ENCODE measurements around the gene TMPRSS7.

The TMPRSS7 gene

GRCh38 chr3:112109322-112109721 lies 74.8 kb downstream of the TMPRSS7 start:
- no peak for DNase-seq

GRCh38 chr3:112111785-112112402 lies 77.4 kb downstream of the TMPRSS7 start:
- DNase-seq = peak; percentile 71

GRCh38 chr3:112114576-112115160 lies 80.1 kb downstream of the TMPRSS7 start:
- no peak for DNase-seq

GRCh38 chr3:112115161-112115739 lies 80.7 kb downstream of the TMPRSS7 start:
- DNase-seq = no peak

GRCh38 chr3:112115806-112116383 lies 81.4 kb downstream of the TMPRSS7 start:
- no peak for DNase-seq

GRCh38 chr3:112116748-112117186 lies 82.2 kb downstream of the TMPRSS7 start:
- DNase-seq = no peak

GRCh38 chr3:112117415-112117814 lies 82.9 kb downstream of the TMPRSS7 start:
- DNase-seq = no peak

GRCh38 chr3:112117841-112118571 lies 83.5 kb downstream of the TMPRSS7 start:
- DNase-seq = peak; percentile 57

- no peak for DNase-seq
These were observed 85.7 kb downstream of the TMPRSS7 start for GRCh38 chr3:112119962-112120836.

- DNase-seq = no peak
These were observed 87.3 kb downstream of the TMPRSS7 start for GRCh38 chr3:112121577-112122547.

- no peak for DNase-seq
These were observed 88.3 kb downstream of the TMPRSS7 start for GRCh38 chr3:112122870-112123269.

GRCh38 chr3:112123548-112123947 lies 89.0 kb downstream of the TMPRSS7 start:
- DNase-seq = no peak

- no peak for DNase-seq
These were observed 90.5 kb downstream of the TMPRSS7 start for GRCh38 chr3:112124907-112125607.

- DNase-seq = no peak
These were observed 92.0 kb downstream of the TMPRSS7 start for GRCh38 chr3:112126511-112126911.

GRCh38 chr3:112127522-112128494 lies 93.3 kb downstream of the TMPRSS7 start:
- DNase-seq = no peak

GRCh38 chr3:112128843-112129727 lies 94.5 kb downstream of the TMPRSS7 start:
- DNase-seq = peak; percentile 81

- DNase-seq = no peak
These were observed 95.5 kb downstream of the TMPRSS7 start for GRCh38 chr3:112129925-112130637.

- DNase-seq = no peak
These were observed 96.1 kb downstream of the TMPRSS7 start for GRCh38 chr3:112130638-112130993.

Data from CD4-positive, alpha-beta T cell treated with Interferon gamma for 1 hour (primary cell).